ENCODE data around the gene KRT71. TPM values are rescaled to one million over a fixed set of nuclear protein-coding genes. Genes with fewer than 3 reads are reported as not detected.

KRT71 gene
- polyA plus RNA-seq, 3 donors, result not detected

DNA sequence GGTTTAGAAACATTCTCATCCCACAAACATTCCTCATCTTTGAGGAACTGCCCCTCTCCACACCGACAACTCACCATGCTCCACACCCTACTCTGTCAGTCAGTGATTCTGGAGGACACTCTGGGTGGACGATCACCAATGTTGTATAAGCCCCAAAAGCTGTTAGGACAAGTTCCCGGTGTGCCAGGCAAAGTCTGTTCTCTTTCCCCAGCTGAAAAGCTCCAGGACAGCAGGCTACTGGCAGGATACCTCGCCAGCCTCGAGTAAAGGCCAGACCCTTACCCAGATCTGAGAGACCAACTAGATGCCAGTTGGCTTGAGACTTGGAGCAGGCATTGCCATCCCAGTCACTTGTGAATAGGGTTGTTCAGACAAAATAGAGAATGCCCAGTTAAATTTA lies 44.7 kb downstream of the KRT71 start:
- 92% methylated on average over 5 of the region's 5 CpGs for WGBS (ENCODE audit: insufficient coverage)
- Histone ChIP-seq H3K9ac (ENCODE audit: insufficient read depth, low read length, poor library complexity, severe bottlenecking) (no peak overlapping the region), H3K4me2 (replicated peaks; ENCODE audit: extremely low read depth, low read length, poor library complexity, severe bottlenecking) (no peak overlapping the region), H3K4me1 (ENCODE audit: control insufficient read depth in 1 of 2, insufficient read depth in 2 of 2, low read length in 2 of 2) (no peaks in the 10 kb centered on the region), H2AFZ (ENCODE audit: insufficient read depth, low read depth, low read length, poor library complexity, severe bottlenecking) (no peak overlapping the region), H4K20me1 (ENCODE audit: insufficient read depth, low read length) (no peaks in the 10 kb centered on the region), H3K27me3 (ENCODE audit: control insufficient read depth in 2 of 2, insufficient read depth in 2 of 2, low read length in 2 of 2) (peaks cover 0 to 4% of the 10 kb centered on the region in 2 donors), H3K9me3 (replicated peaks in 1 of 2; ENCODE audit: control insufficient read depth in 1 of 2, insufficient read depth in 1 of 2, low read length in 2 of 2) (peaks cover 0 to 8% of the 10 kb centered on the region in 2 donors), H3K4me3 (replicated peaks in 1 of 3; ENCODE audit: low read depth in 2 of 3, low read length in 3 of 3) (no peak overlapping the region), H3K79me2 (ENCODE audit: insufficient read depth, low read length) (no peaks in the 10 kb centered on the region), H3K27ac (ENCODE audit: low read depth in 1 of 2, low read length in 2 of 2) (no peak overlapping the region), H3K36me3 (replicated peaks in 1 of 2; ENCODE audit: control insufficient read depth in 1 of 2, insufficient read depth in 2 of 2, low read length in 2 of 2) (no peaks in the 10 kb centered on the region)
- H3K36me3 Mint-ChIP-seq, result no peaks in the 10 kb centered on the region
- no peak overlapping the region for H3K27ac Mint-ChIP-seq
- peaks cover 11 to 22% (median 18%) of the 10 kb centered on the region in 3 donors for H3K27me3 Mint-ChIP-seq (ENCODE audit: low read depth in 3 of 3)
- TF ChIP-seq, protein P1, sequence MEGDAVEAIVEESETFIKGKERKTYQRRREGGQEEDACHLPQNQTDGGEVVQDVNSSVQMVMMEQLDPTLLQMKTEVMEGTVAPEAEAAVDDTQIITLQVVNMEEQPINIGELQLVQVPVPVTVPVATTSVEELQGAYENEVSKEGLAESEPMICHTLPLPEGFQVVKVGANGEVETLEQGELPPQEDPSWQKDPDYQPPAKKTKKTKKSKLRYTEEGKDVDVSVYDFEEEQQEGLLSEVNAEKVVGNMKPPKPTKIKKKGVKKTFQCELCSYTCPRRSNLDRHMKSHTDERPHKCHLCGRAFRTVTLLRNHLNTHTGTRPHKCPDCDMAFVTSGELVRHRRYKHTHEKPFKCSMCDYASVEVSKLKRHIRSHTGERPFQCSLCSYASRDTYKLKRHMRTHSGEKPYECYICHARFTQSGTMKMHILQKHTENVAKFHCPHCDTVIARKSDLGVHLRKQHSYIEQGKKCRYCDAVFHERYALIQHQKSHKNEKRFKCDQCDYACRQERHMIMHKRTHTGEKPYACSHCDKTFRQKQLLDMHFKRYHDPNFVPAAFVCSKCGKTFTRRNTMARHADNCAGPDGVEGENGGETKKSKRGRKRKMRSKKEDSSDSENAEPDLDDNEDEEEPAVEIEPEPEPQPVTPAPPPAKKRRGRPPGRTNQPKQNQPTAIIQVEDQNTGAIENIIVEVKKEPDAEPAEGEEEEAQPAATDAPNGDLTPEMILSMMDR (IDR thresholded peaks at IDR 0.05), result no peak
- H3K4me1 Mint-ChIP-seq, result no peaks in the 10 kb centered on the region
- no peak overlapping the region for H3K4me3 Mint-ChIP-seq
- intact Hi-C loops (cut with micrococcal nuclease), result no loop called here
- peaks cover 6 to 18% (median 9%) of the 10 kb centered on the region in 7 donors for H3K9me3 Mint-ChIP-seq
- no peak for DNase-seq

DNA sequence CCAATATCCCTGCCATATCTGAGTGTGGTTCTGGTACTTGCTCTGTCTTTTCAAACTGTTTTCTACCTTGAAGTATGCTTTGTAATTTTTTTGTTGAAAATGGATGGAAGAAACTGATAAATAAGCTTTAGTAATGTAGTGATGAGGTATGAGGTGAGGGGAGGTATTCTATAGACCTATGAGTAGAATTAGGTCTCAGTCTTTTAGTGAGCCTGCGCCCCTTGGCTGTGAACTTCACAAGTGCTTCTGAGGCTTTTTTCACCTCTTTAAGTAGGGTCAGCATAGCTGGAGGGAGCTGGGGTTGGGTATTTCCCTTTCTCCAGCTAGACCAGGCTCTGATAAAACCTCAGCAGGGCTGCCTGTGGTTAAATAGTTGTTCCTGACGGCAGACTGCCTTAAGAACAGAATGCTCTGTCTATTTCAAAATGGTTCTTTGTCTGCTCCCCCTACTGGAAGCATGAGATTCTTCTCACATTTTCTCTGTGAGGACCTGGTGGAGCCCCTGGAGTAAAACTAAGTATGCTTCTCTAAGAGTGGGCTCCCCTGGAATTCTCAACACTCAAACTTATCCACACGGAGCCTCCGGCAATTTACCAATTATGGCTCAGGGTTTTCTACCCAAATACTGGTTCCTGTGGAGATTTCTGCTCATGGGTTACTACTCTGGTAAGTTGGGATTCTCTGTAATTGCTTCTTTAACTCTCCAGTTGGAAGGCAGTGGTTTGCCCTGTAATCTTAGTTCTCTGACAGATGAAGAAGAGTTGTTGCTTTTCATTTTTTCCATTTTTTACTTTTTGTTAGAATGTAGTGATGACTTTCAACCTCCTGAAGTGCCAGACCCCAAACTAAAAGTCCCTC lies 45.9 kb downstream of the KRT71 start:
- H3K27me3 Mint-ChIP-seq (ENCODE audit: low read depth in 3 of 3), result peaks cover 11 to 23% (median 14%) of the 10 kb centered on the region in 3 donors
- no peak overlapping the region for H3K27ac Mint-ChIP-seq
- H3K4me1 Mint-ChIP-seq, result no peaks in the 10 kb centered on the region
- Histone ChIP-seq H3K27me3 (ENCODE audit: control insufficient read depth in 2 of 2, insufficient read depth in 2 of 2, low read length in 2 of 2) (peaks cover 0 to 4% of the 10 kb centered on the region in 2 donors), H3K4me2 (replicated peaks; ENCODE audit: extremely low read depth, low read length, poor library complexity, severe bottlenecking) (no peak overlapping the region), H3K4me1 (ENCODE audit: control insufficient read depth in 1 of 2, insufficient read depth in 2 of 2, low read length in 2 of 2) (no peaks in the 10 kb centered on the region), H4K20me1 (ENCODE audit: insufficient read depth, low read length) (no peaks in the 10 kb centered on the region), H3K27ac (ENCODE audit: low read depth in 1 of 2, low read length in 2 of 2) (no peak overlapping the region), H3K79me2 (ENCODE audit: insufficient read depth, low read length) (no peaks in the 10 kb centered on the region), H2AFZ (ENCODE audit: insufficient read depth, low read depth, low read length, poor library complexity, severe bottlenecking) (no peak overlapping the region), H3K9ac (ENCODE audit: insufficient read depth, low read length, poor library complexity, severe bottlenecking) (no peak overlapping the region), H3K9me3 (replicated peaks in 1 of 2; ENCODE audit: control insufficient read depth in 1 of 2, insufficient read depth in 1 of 2, low read length in 2 of 2) (peaks cover 8% of the 10 kb centered on the region in 2 donors), H3K36me3 (replicated peaks in 1 of 2; ENCODE audit: control insufficient read depth in 1 of 2, insufficient read depth in 2 of 2, low read length in 2 of 2) (no peaks in the 10 kb centered on the region), H3K4me3 (replicated peaks in 1 of 3; ENCODE audit: low read depth in 2 of 3, low read length in 3 of 3) (no peak overlapping the region)
- H3K9me3 Mint-ChIP-seq, result peaks cover 9 to 28% (median 14%) of the 10 kb centered on the region in 7 donors
- H3K4me3 Mint-ChIP-seq, result no peak overlapping the region
- H3K36me3 Mint-ChIP-seq, result no peaks in the 10 kb centered on the region
- intact Hi-C loops (cut with micrococcal nuclease), result no loop called here
- TF ChIP-seq, protein P1 (IDR thresholded peaks at IDR 0.05), result peak; percentile 25
- 40% methylated on average over 1 of the region's 4 CpGs for WGBS (ENCODE audit: insufficient coverage)
- no peak for DNase-seq
